Skeletal muscle tissue (tissue), 4 donors: ENCODE measurements around the gene RCHY1. TPM values are rescaled to one million over a fixed set of nuclear protein-coding genes. Genes with fewer than 3 reads are reported as not detected.
"Not testable (repeated sequence)": the region's sequence is repeated elsewhere in the genome, so short reads cannot be mapped to it uniquely, and the experiment has no call there.

Experiments used
- H3K27ac ChIP-seq: one replicate; pipeline ENCODE4 v1.7.0; 2013; ENCODE audit warnings: mild to moderate bottlenecking, low read depth, low read length, inconsistent platforms
- H3K27me3 ChIP-seq, 3 donors: one replicate each; pipeline ENCODE4 v1.7.0; 2013; ENCODE audit warnings: low read length in 3 of 3; ENCODE audit not compliant: control insufficient read depth in 3 of 3, insufficient read depth in 3 of 3
- H3K36me3 ChIP-seq, 3 donors: one replicate each; pipeline ENCODE4 v1.7.0; 2013; ENCODE audit warnings: low read length in 3 of 3; ENCODE audit not compliant: control insufficient read depth in 3 of 3, insufficient read depth in 3 of 3
- H3K4me1 ChIP-seq, 3 donors: one replicate each; pipeline ENCODE4 v1.7.0; 2013; ENCODE audit warnings: low read length in 3 of 3, mild to moderate bottlenecking in 3 of 3; ENCODE audit not compliant: control insufficient read depth in 3 of 3, insufficient read depth in 3 of 3
- H3K4me3 ChIP-seq, 3 donors: one replicate each; pipeline ENCODE4 v1.7.0; 2013; ENCODE audit warnings: low read length in 3 of 3
- H3K9ac ChIP-seq, 3 donors: one replicate each; pipeline ENCODE4 v1.7.0; 2013; ENCODE audit warnings: low read length in 3 of 3, mild to moderate bottlenecking in 3 of 3, moderate library complexity in 2 of 3, low read depth in 1 of 3
- H3K9me3 ChIP-seq, 3 donors: one replicate each; pipeline ENCODE4 v1.7.0; 2013; ENCODE audit warnings: low read length in 3 of 3; ENCODE audit not compliant: control insufficient read depth in 3 of 3
- total RNA-seq: library from RNA; depleted of rRNA; stranded (reverse); fragments of >200 nt; gene quantifications from one replicate; pipeline ENCODE4 v1.2.3, GENCODE V29; 2014
- donor health status: Osteomylitis.

The RCHY1 gene
- total RNA-seq, 1 donor from 2014 or later = 25.1 TPM

- H3K36me3 ChIP-seq = peaks cover 2 to 21% (median 7%) of the 10 kb centered on the region in 3 donors
- not testable (repeated sequence) for H3K4me3 ChIP-seq, H3K9me3 ChIP-seq, H3K4me1 ChIP-seq, H3K9ac ChIP-seq, H3K27me3 ChIP-seq, H3K27ac ChIP-seq
Observed at GRCh38 chr4:75544220-75544619, 30.0 kb upstream of the RCHY1 start.

- Histone ChIP-seq H3K4me3 (no peak overlapping the region), H3K36me3 (peaks cover 4 to 21% (median 7%) of the 10 kb centered on the region in 3 donors), H3K27ac (no peak overlapping the region), H3K27me3 (no peaks in the 10 kb centered on the region), H3K9ac (no peak overlapping the region), H3K9me3 (no peaks in the 10 kb centered on the region), H3K4me1 (no peaks in the 10 kb centered on the region)
Observed at GRCh38 chr4:75542824-75543223, 28.6 kb upstream of the RCHY1 start.

- H3K36me3 ChIP-seq = peaks cover 0 to 13% (median 5%) of the 10 kb centered on the region in 3 donors
Observed at GRCh38 chr4:75537308-75537707, 23.1 kb upstream of the RCHY1 start.

GRCh38 chr4:75533926-75534325 is 19.7 kb upstream of the RCHY1 start:
- not testable (repeated sequence) for H3K9ac ChIP-seq, H3K4me3 ChIP-seq, H3K27me3 ChIP-seq, H3K27ac ChIP-seq, H3K9me3 ChIP-seq, H3K4me1 ChIP-seq
- peaks cover 6 to 26% (median 13%) of the 10 kb centered on the region in 3 donors for H3K36me3 ChIP-seq

More at GRCh38 chr4:75537308-75537707, 23.1 kb upstream of the RCHY1 start:
- H3K9me3 ChIP-seq, H3K4me3 ChIP-seq, H3K27ac ChIP-seq, H3K4me1 ChIP-seq, H3K27me3 ChIP-seq, H3K9ac ChIP-seq: not testable (repeated sequence)

- not testable (repeated sequence) for H3K27me3 ChIP-seq, H3K4me3 ChIP-seq, H3K4me1 ChIP-seq, H3K9me3 ChIP-seq, H3K27ac ChIP-seq, H3K9ac ChIP-seq
- peaks cover 6 to 26% (median 13%) of the 10 kb centered on the region in 3 donors for H3K36me3 ChIP-seq
Observed at GRCh38 chr4:75533339-75533887, 19.2 kb upstream of the RCHY1 start.

GRCh38 chr4:75531536-75532143 is 17.4 kb upstream of the RCHY1 start:
- not testable (repeated sequence) for H3K9me3 ChIP-seq, H3K27ac ChIP-seq, H3K4me1 ChIP-seq, H3K9ac ChIP-seq, H3K27me3 ChIP-seq, H3K4me3 ChIP-seq
- H3K36me3 ChIP-seq = peaks cover 6 to 42% (median 18%) of the 10 kb centered on the region in 3 donors

GRCh38 chr4:75530556-75531322 is 16.5 kb upstream of the RCHY1 start:
- no peaks in the 10 kb centered on the region for H3K9me3 ChIP-seq
- peaks cover 6 to 49% (median 18%) of the 10 kb centered on the region in 3 donors for H3K36me3 ChIP-seq
- H3K4me1 ChIP-seq = no peaks in the 10 kb centered on the region
- H3K27ac ChIP-seq = no peak overlapping the region
- no peak overlapping the region for H3K4me3 ChIP-seq
- H3K9ac ChIP-seq = no peak overlapping the region
- H3K27me3 ChIP-seq = no peaks in the 10 kb centered on the region

GRCh38 chr4:75527482-75527881 is 13.3 kb upstream of the RCHY1 start:
- Histone ChIP-seq H3K9ac (no peak overlapping the region), H3K4me3 (no peak overlapping the region), H3K27me3 (no peaks in the 10 kb centered on the region), H3K27ac (no peak overlapping the region), H3K36me3 (peaks cover 4 to 56% (median 25%) of the 10 kb centered on the region in 3 donors), H3K9me3 (no peaks in the 10 kb centered on the region), H3K4me1 (no peaks in the 10 kb centered on the region)

- Histone ChIP-seq H3K9me3 (no peaks in the 10 kb centered on the region), H3K4me3 (no peak overlapping the region), H3K4me1 (no peaks in the 10 kb centered on the region), H3K27me3 (no peaks in the 10 kb centered on the region), H3K36me3 (peaks cover 3 to 47% (median 26%) of the 10 kb centered on the region in 3 donors), H3K9ac (no peak overlapping the region), H3K27ac (no peak overlapping the region)
Observed at GRCh38 chr4:75525910-75526309, 11.7 kb upstream of the RCHY1 start.

- Histone ChIP-seq H3K27me3 (no peaks in the 10 kb centered on the region), H3K4me3 (no peak overlapping the region), H3K27ac (no peak overlapping the region), H3K9me3 (no peaks in the 10 kb centered on the region), H3K36me3 (peaks cover 3 to 41% (median 20%) of the 10 kb centered on the region in 3 donors), H3K9ac (no peak overlapping the region), H3K4me1 (no peaks in the 10 kb centered on the region)
Observed at GRCh38 chr4:75525086-75525485, 10.9 kb upstream of the RCHY1 start.
